ENCODE measurements around the gene GOLGA8A. TPM values are rescaled to one million over a fixed set of nuclear protein-coding genes. Genes with fewer than 3 reads are reported as not detected.
"Not testable (repeated sequence)": the region's sequence is repeated elsewhere in the genome, so short reads cannot be mapped to it uniquely, and the experiment has no call there.

Gene GOLGA8A
- 9.2 and 13.9 TPM in 2 replicates for total RNA-seq (2014; rRNA removed; shearing (Covaris generic))

DNA sequence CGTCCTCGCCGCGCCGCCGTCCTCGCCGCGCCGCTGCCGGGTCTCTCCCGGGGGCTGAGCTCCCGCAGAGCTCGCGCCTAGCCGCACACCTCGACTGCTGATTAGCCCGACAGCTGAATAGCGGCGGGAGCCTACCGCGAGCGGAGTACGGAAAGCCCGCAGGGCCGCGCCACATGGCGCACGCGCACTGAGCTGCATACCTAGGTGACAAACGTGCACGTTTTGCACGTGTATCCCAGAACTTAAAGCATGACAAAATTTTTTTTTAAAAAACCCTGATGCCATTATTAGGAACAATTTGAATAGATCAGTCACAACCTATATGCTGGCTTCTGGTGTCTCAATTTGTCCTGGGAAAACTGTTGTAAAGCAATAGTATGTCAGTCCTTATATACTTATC, at the start of gene GOLGA8A:
TSS of gene GOLGA8A (minus strand) at position 122 of the 400 bp plus-strand sequence. CDS start 48,117 bp downstream, outside the sequence.
- peak; percentile 76 for DNase-seq (ENCODE audit: low read depth)

DNA sequence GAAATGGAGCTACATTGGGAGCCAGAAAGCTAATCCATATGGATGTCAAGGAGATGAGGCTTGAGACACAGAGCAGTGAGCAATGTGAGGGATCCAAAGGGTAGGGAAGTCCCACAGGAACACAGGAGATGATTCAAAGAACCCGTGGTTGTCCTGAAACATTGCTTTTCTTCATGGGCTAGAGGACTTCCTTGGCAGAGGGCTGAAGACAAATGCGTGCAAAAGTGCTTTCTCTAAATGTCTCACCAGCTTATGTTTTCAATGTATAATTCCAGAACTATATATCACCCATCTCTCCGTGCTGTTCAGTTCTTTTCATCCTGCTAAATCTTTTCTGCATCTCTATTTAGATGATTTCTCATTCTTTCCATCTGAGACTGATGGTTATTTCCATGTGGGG, 46.0 kb upstream of the GOLGA8A start:
- DNase-seq (ENCODE audit: low read depth): no peak

DNA sequence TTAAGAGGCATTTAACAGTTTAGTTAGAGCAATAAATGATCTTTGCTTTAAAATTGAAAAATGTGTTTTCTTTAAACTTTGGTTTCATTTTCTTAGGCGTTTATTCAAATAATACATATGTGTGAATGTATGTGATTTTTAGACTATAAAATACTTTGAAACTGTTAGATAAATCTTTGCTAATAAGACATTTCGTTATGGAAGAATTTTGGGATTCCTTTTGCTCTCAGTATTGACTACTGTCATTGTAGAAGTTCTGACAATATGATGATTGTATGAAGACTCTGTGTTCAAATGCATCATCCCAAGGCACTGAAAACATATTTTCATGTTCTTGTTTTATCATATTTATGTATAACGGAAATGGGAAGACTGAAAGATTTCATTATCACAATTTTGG, 43.8 kb upstream of the GOLGA8A start:
- DNase-seq (ENCODE audit: low read depth): peak; percentile 6

DNA sequence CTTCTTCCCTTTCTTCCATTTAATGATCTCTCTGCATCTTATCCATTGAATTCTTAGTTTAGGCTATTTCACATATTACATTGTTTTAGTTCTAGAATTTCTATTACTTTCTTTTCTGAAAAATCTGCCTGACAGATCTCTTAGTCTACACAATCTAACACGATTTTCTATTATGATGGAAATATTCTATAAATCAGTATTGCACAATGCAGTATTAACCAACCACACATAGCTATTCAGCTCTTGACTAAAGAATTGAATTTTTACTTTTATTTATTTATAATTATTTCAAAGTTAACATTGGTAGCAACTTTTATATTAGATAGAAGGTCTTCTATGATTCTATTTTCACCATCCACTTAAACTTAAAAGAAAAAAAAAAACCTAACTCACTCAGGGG, 36.2 kb upstream of the GOLGA8A start:
- no peak for DNase-seq (ENCODE audit: low read depth)

DNA sequence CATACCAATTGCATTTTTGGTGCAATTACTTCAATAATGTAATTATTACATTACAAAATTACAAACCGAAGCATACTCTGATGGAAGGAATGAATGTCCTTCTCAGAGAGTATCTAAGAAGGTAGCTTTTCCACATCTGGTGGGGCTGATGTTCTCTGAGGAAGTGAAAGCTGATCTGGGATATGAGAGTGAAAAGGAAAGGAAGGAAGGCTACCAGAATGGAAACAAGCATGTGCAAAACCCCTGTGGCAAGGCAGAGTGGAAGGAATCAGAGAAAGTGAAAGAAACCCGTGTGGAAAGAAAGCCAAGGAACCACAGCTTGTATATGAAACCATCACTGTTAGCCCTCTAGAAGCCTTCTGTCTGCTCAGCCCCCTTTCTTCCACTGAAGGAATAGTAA, 35.3 kb upstream of the GOLGA8A start:
- peak; percentile 11 for DNase-seq (ENCODE audit: low read depth)

DNA sequence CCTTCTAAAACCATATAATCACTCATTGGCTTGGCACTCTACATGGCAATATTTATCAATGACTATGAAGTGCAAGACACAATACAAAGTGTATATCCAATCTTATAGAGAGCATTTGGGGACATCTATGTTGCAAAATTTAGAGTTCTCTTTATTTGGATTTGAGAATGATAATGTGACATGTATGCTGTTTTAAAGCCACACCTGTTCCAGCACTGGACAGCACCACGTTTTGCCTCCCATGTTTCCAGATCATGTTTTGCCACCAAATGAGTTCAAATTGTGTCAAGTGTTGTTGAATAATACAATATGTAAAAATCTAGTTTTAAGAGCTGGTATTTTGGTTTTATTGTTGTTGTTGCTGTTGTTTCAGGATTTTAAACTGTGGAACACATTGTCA, 33.3 kb upstream of the GOLGA8A start:
- no peak for DNase-seq (ENCODE audit: low read depth)

DNA sequence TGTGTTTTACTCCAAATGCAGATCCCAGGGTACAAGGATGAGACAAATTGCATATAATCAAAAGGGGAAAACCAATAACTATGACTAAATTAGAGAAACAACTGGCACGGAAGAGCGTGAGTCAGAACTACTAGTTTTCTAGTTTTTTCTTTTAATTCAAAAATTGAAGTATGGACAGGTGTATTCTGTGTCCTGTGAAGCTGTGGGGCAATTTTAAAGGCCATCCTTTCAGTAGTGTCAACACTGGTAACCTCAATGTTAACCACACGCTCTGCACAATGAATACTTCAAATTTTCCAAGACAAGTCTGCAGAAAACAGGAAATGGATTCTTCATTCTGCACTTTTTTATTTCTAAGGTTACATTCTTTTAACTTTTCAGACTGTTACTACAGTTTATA, 32.5 kb upstream of the GOLGA8A start:
- DNase-seq (ENCODE audit: low read depth): no peak

- no peak for DNase-seq (ENCODE audit: low read depth)
Measured at GRCh38 chr15:34461730-34462129, 24.1 kb upstream of the GOLGA8A start.

DNA sequence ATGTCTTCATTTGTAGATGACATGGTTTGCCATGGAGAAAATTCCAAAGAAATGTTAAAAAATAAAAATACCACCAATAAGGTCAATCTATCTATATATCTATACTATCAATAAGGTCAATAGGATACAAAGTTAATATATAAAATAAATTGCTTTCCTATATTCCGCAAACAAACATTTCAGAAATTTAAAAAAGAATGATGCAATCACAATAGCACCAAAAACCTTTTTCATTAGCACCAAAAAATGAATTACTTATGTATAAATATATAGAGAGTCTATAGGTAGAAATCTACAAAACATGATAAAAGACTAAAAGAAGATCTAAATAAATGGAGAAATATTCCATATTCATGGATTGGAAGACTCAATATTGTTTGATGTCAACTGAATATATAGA, 22.8 kb upstream of the GOLGA8A start:
- DNase-seq (ENCODE audit: low read depth): no peak

DNA sequence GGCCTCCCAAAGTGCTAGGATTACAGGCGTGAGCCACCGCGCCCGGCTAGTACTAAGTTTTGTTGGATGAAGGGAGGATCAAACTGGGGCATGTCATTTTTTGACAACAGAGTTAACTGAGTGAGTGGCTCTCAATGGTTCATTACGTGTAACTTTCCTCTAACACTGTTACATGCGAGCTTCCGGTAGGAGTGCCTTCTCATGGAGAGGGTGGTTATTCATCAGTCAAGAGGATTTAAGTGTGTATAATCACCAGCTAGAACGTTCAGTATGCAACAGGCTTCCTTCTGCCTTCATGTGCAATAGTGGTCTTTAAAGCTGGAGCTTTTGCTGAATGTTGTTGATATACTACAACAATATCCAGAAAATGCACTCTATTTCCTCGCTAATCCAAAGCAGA, 19.1 kb upstream of the GOLGA8A start:
- no peak for DNase-seq (ENCODE audit: low read depth)

DNA sequence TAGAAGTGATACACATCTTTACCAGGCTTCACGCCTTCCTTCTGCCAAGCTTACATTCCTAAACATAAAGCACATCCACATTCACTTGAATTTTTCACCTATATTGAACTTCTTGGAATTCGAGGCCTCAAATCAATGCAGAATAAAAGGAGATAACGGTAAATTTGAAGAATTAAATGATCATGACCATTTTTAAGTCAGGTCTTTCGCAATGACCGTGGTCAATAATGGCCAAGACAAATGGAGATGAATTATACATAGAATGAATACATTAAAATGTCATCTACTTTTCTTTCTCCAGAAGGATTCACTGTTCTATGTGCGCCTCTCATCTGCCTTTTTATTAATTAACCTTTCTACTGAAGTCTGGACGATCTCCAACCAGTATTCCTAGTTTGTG, 5.3 kb upstream of the GOLGA8A start:
- DNase-seq (ENCODE audit: low read depth): no peak

- no peak for DNase-seq (ENCODE audit: low read depth)
Measured at GRCh38 chr15:34439878-34440277, 2.3 kb upstream of the GOLGA8A start.

DNA sequence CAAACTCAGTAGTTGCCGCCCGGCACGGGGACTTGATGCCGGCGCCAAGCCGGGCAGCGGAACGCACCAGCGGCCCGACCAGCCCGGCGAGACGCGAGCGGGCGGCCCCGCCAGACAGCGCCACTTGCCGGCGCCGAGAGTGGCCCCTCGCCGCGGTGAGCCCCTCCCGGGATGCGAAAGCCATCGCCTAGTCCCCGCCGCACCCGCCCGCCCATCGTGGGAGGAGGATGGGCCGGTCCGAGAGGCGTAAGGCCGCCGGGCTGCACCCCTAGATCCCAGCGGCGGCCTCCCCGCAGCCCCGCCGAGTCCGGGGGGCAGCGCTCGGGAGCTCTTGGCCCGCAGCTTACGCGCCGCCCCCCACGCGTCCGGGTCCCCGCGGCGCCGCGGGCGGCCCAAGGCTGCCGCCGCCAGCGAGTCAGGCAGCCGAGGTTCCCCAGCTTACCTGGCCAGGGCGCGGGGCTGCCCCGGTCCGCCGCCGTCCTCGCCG, 609 bp downstream of the GOLGA8A start:
- DNase-seq (ENCODE audit: low read depth): peak; percentile 53

DNA sequence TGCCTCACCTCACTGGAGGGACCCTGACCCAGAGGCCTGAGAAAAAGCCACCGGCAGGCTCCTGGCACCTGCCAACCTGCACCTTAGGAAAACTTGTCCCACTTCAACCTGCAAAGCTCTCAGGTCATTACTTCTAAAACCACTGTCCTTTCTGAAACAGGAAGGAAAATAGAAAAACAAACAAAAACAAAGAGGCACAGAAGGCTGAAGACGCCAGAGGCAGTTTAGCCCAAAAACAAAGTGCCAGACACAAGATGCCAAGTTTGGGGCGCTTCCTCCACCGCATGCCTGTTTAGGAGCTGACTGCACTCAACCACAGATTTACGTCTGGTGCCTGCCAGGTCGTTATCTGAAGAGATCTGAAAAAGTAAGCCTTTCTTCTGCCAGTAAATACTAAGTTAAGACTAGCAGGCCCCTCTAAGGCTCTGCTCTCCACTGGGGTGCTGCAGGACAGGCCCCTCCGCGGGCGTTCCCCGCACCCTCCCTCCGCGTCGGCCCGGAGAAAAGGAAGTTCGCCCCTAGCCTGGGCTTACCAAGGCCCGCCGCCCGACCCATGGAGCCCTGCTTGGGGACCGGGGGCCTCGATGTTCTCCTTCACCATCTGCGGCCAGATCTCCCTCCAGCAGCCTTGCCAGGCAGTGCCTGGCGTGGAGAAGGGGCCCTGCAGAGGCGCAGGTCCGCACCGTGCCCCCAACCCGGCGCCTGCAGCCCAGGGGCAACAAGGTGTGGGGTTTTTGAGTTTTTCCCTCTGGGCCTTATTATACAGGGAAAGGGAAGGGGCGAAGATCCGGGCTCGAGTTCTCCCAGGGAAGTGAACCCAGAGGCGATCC, 1.3 kb downstream of the GOLGA8A start:
- peak; percentile 42 for DNase-seq (ENCODE audit: low read depth)

DNA sequence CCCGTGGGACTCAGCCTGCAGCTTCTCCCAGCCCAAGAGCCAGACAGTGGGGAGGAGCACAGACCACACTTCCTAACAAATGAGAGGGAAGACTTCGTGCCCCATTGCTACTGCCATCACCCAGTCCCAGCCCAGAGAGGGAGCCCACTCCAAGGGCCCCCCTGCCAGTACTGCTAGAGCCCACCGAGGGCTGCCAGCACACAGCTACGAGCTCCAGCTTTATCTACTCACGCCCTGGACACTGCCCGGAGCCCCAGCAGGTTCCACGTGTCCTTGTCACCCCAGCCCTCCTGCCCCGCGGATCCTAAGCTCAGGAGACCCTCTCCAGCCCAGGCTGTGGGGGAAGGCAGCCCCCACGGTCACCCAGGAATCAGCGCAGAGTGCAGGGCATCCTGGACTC, 1.9 kb downstream of the GOLGA8A start:
- DNase-seq (ENCODE audit: low read depth): no peak

DNA sequence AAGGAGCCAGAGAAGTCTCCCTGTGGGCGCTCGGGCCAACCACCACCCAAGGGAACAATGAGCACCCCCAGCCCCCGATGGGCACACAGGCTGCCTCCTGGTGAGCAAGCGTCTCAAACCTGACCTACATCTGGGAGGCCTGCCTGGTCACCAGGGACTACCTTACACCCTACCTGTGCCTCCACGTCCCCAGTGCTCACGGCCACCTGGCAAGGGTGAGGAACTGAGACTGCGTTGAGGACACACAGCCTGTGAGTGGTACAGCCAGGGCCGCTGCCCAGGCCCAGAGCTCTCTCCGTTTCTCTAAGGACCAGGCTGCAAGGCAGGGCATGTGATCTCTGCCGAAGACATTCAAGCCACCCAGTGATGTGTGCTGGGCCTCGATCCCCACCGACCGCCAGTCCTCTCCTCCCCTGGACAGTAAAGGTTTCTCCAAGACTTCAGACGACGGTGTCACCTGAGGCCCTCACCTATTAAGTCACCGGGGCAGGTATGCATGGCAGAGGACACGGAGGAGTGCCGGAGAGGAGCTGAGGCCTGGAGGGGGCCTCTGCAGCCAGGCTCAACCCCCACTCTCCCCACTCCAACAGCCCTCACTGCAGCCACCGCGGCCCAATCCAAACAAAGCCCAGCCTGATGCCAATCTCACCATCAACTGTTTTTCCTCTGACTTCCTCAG, 2.8 kb downstream of the GOLGA8A start:
- no peak for DNase-seq (ENCODE audit: low read depth)

DNA sequence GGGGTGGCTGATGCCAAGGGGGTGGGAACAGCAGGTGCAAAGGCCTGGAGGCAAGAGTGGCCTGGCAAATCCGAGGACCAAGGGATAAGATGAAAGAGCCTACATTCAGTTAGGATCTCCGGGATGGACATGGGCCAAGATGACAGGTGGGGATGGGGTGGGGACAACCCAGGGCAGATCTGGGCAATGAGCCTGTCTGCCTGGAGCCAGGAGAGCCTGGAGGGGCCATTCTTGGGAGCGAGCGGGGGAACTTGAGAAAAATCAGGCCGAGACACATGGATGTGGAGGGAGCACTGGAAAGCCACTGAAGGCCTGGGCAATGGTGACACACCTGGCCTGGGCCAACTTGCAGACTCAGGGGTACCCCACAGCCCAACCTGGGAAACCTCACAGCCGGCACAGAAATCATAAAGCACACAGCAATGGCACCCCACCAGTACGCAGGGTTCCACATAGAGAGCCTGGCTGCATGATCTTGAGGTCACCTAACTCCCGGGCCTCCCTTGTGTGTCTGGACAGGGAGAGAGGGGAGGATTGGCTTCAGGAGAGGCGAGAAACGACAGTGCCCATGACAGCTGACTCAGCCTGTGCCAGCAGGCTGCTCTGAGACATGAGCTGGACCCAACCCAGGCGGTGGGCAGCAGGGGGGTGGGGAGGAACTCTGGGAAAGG, 3.5 kb downstream of the GOLGA8A start:
- not testable (repeated sequence) for DNase-seq (ENCODE audit: low read depth)

GRCh38 chr15:34430642-34431041, 7.0 kb downstream of the GOLGA8A start:
- peak; percentile 53 for DNase-seq (ENCODE audit: low read depth)

DNA sequence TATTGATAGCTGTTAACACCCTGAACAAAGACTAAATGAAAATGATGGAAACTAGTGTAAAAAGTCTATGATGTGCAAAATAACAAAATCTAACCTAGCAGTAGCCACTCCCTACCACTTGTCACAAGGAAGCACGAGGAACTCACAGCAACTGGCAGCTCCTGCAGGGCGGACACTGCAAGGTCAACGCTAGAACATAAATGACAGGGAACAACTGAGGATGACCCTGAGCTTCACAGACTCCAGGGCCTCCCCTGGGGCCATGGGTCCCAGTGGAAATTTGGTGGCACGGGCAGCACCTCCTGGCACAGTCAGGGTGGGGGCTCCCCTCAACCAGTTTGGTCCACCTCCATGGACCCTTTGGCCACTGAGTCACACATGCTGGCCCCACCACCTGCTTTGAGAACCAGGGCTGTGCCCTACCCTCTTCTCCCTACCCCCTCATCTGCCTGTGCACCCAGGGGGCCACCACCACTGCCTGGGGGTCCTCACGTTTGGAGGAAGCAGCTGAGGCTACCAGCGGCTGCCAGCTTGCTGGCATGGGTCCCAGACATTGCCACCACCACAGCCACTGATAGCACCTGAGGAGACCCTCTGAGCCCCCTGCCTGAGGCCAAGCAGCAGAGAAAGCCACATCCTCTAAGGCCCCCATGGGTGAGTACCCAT, 14.1 kb downstream of the GOLGA8A start:
- not testable (repeated sequence) for DNase-seq (ENCODE audit: low read depth)

DNA sequence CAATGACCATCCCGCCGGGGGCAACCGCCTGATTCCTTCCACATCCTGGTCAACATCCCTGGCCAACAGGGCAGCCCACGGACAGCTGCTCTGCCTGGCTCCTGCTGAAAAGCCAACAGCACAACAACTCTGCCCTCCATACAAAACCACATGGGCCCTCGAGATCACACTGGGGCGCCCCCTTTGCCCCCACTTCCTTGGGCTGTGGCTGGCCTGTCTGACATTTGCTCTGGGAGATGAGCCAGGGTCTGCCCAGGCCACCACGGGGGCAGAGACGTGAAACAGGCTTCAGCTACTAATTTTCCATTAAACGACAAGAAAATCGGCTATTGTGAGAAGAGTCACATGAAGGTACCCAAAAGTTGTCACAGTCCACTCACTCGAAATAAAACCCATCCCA, 16.7 kb downstream of the GOLGA8A start:
- DNase-seq (ENCODE audit: low read depth): not testable (repeated sequence)

- DNase-seq (ENCODE audit: low read depth): peak; percentile 42
Measured at GRCh38 chr15:34418435-34418834, 19.2 kb downstream of the GOLGA8A start.

DNA sequence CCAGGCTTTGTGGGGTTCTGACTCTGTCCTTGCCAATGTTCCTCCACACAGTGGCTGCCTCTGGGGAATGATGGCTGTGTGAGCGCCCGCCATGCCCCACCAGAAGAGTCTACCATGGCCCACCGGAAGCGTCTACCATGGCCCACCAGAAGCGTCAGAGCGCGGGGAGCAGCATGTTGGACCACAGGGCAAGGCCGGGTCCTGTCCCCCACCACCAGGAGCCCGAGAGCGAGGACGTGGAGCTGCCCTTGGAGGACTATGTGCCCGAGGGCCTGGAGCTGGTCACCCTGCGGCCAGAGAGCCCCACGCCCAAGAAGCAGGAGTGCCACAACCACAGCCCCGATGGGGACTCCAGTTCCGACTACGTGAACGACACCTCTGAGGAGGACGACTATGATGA, 28.1 kb downstream of the GOLGA8A start:
- DNase-seq (ENCODE audit: low read depth): not testable (repeated sequence)

Measured in RPMI7951 (cell line).